Measurements from ENCODE around the gene GBF1.

DNA sequence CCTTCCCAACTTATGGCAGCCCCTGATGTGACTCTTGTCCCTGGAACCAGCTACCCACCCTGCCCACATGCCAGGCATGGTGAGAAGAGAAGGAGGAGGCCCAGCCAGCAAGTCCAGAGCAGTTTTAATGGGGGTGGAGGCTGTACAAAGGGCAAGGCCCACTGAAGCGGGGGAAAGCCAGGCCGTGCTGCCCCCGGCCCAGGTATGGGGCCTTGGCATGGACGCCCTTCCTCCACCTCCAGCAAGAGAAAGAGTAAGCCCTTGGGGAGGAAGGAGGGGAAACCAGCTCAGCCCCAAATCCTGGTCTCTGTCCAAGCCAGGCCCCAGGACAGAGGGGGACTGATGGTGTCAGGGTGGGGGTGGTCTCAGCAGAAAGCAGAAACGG, 157.2 kb downstream of the GBF1 start:
- TF ChIP-seq CTCF (IDR thresholded peaks at IDR 0.05; ENCODE audit: low read depth, low read length) = no peak
- TF ChIP-seq EZH2phosphoT487 (IDR thresholded peaks at IDR 0.05; ENCODE audit: low read depth) = no peak
